ENCODE data around the gene WDFY4.

WDFY4 gene

GRCh38 chr10:48811461-48811860 lies 126.8 kb downstream of the WDFY4 start:
- TF ChIP-seq ZC3H10 (CRISPR knock-in tag; IDR thresholded peaks at IDR 0.05) (no peak), ZNF8 (CRISPR knock-in tag; IDR thresholded peaks at IDR 0.05) (no peak), ZNF70 (CRISPR knock-in tag; IDR thresholded peaks at IDR 0.05) (no peak), PATZ1 (CRISPR knock-in tag; IDR thresholded peaks at IDR 0.05; ENCODE audit: borderline replicate concordance) (no peak), OSR1 (CRISPR knock-in tag; IDR thresholded peaks at IDR 0.05) (no peak), ZFP30 (CRISPR knock-in tag; IDR thresholded peaks at IDR 0.05) (no peak), SNAI2 (CRISPR knock-in tag; IDR thresholded peaks at IDR 0.05) (no peak), RARB (CRISPR knock-in tag; IDR thresholded peaks at IDR 0.05) (no peak), CREB5 (CRISPR knock-in tag; IDR thresholded peaks at IDR 0.05; ENCODE audit: low read depth) (no peak), BACH2 (CRISPR knock-in tag; IDR thresholded peaks at IDR 0.05; ENCODE audit: borderline replicate concordance) (no peak), TOX (CRISPR knock-in tag; IDR thresholded peaks at IDR 0.05; ENCODE audit: borderline replicate concordance) (no peak), ZNF565 (CRISPR knock-in tag; conservative IDR thresholded peaks at IDR 0.05; ENCODE audit: low read depth) (no peak), ARNTL (CRISPR knock-in tag; IDR thresholded peaks at IDR 0.05; ENCODE audit: borderline replicate concordance, low read depth) (no peak), CSDC2 (CRISPR knock-in tag; IDR thresholded peaks at IDR 0.05) (no peak), ISL1 (CRISPR knock-in tag; IDR thresholded peaks at IDR 0.05) (no peak)
- ATAC-seq: no peak

GRCh38 chr10:48811917-48812316 lies 127.2 kb downstream of the WDFY4 start:
- TF ChIP-seq GLIS3 (CRISPR knock-in tag; IDR thresholded peaks at IDR 0.05) (no peak), ARNTL (CRISPR knock-in tag; IDR thresholded peaks at IDR 0.05; ENCODE audit: borderline replicate concordance, low read depth) (no peak), ZNF565 (CRISPR knock-in tag; conservative IDR thresholded peaks at IDR 0.05; ENCODE audit: low read depth) (no peak), CSDC2 (CRISPR knock-in tag; IDR thresholded peaks at IDR 0.05) (no peak), ZFP3 (CRISPR knock-in tag; IDR thresholded peaks at IDR 0.05) (no peak), ZNF8 (CRISPR knock-in tag; IDR thresholded peaks at IDR 0.05) (no peak), RARB (CRISPR knock-in tag; IDR thresholded peaks at IDR 0.05) (no peak), OSR1 (CRISPR knock-in tag; IDR thresholded peaks at IDR 0.05) (no peak), PPARA (CRISPR knock-in tag; IDR thresholded peaks at IDR 0.05; ENCODE audit: borderline replicate concordance) (no peak)
- no peak for ATAC-seq

GRCh38 chr10:48813291-48813690 lies 128.6 kb downstream of the WDFY4 start:
- no peak for TF ChIP-seq ZNF565 (CRISPR knock-in tag; conservative IDR thresholded peaks at IDR 0.05; ENCODE audit: low read depth)
- no peak for TF ChIP-seq CREB5 (CRISPR knock-in tag; IDR thresholded peaks at IDR 0.05; ENCODE audit: low read depth)
- no peak for TF ChIP-seq TSHZ2 (CRISPR knock-in tag; IDR thresholded peaks at IDR 0.05)
- no peak for TF ChIP-seq ESRRG (CRISPR knock-in tag; IDR thresholded peaks at IDR 0.05)
- no peak for TF ChIP-seq ARNTL (CRISPR knock-in tag; IDR thresholded peaks at IDR 0.05; ENCODE audit: borderline replicate concordance, low read depth)
- no peak for TF ChIP-seq ZNF8 (CRISPR knock-in tag; IDR thresholded peaks at IDR 0.05)
- TF ChIP-seq ZNF70 (CRISPR knock-in tag; IDR thresholded peaks at IDR 0.05): no peak
- no peak for TF ChIP-seq ISL1 (CRISPR knock-in tag; IDR thresholded peaks at IDR 0.05)
- no peak for TF ChIP-seq CSDC2 (CRISPR knock-in tag; IDR thresholded peaks at IDR 0.05)
- TF ChIP-seq PATZ1 (CRISPR knock-in tag; IDR thresholded peaks at IDR 0.05; ENCODE audit: borderline replicate concordance): no peak
- ATAC-seq: no peak
